Measurements from ENCODE around the gene SLC38A1.

The SLC38A1 gene

GRCh38 chr12:46227616-46228015 lies 41.2 kb downstream of the SLC38A1 start:
- no peak for FAIRE-seq

DNA sequence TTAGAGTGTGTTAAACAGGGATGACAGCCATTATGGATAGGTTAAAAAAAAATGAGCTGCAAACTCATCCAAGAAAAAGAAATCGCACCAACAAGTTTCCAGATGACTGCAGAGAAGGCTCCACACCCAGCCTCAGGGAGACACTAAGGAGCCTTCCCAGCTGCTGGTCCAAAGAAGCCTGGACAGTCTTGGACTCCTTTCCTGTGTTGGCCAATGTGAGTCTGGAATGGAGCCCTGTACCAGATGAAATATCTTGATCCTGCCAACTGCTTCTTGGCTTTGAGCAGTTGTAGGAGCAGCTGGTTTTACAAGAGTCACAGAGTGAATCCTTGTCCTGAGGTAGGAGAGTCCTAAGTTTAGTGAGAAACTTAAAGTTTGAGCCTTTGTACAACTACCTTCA lies 44.5 kb downstream of the SLC38A1 start:
- FAIRE-seq = no peak

DNA sequence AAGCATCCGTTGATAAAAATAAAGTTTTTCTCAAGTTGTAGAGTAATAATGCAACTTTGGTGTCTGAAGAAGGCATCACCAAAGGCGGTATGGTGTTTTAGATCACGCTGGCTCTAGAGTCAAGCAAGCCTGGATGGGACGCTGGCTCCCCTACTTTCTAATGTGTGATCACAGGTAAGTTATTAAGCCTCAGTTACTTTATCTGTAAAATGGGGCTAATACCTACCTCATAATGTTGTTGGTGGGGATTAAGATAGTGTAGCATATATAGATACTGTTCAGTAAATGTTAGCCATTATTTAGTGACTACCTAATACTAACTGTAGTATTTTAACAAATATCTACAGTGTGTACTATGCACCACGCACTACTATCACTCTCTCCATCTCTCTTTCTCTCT lies 45.8 kb downstream of the SLC38A1 start:
- no peak for FAIRE-seq

DNA sequence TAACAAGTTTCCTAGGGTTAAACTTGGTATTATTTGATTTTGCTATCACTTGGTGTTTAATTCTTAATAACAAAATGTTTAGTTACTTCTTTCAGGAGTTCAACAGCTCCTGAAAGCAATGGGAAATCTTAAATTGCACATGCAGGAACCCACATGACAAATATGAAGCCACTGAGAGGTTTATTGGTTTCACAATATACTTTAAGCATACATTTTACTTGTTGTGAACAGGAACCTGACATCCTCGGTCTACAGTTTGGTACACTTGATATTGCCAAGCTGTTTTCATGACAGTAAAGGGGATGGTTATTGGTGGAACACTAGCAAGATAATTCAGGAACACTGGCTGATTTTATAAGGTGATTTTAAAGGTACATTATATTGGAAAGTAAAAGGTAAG lies 46.2 kb downstream of the SLC38A1 start:
- FAIRE-seq = no peak

DNA sequence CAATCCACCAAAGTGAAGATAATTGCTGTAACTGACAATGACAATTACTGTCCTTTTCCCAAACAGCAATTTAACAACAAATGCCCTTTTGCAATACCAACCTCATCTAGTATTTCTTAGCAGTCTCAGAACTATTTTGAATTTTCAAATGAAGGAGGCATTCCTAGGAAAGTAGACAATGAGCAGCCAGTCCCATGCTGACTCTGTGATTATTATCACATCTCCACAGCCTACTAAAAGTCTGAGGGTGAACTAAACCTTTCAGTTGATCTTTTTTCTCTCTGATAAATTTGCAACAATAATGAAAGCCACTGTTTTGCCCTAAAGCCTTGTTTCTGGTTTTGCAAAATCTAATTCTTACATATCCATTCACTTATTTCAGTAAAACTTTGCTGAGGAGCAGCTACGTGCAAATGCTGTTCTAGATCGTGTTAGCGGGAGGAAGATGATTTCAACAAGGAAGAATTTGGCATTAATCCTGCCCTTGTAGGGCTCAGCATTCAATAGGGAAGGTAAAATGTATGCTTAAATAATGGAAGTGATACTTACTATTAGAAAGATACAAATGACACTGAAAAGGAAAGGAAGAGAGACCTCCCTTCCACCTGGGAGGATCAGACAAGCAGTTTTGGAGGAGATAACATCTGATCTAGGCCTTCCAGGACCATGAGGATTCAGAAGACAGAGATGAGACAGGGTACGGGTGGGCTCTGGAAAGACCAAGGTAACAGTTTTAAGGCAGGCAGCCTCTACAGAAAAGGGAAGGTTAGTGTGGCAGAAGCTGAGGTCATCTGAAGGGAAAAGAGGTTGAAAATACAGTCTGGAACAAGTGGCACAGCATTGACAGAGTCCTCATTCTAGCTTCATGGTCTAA lies 47.4 kb downstream of the SLC38A1 start:
- FAIRE-seq = no peak

- FAIRE-seq = no peak
These were observed 48.8 kb downstream of the SLC38A1 start for GRCh38 chr12:46219877-46220655.

GRCh38 chr12:46219132-46219876 lies 49.5 kb downstream of the SLC38A1 start:
- FAIRE-seq = no peak

DNA sequence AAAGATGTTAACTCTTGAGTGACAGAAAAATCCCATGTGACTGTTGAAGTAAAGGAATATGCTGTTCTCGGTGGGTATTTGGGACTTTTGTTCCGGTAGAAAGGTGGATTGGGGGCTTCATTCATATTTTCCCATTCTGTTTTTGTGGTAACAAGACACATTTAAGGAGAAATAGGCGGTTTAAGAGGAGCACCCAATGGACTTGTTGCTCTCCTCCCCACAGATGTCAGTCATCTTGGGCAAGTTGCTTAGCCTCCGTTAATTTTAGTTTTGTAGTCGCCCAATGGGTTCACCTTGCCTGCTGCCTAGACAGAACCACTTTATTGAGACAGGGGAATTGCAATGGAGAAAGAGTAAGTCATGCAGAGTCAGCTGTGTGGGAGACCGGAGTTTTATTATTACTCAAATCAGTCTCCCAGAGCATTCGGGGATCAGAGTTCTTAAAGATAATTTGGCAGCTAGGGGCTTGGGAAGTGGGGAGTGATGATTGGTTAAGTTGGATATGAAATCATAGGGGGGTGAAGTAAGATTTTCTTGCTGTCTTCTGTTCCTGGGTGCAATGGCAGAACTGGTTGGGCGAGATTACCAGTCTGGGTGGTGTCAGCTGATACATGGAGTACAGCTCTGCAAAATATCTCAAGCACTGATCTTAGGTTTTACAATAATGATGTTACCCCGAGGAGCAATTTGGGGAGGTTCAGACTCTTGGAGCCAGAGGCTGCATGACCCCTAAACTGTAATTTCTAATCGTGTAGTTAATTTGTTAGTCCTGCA lies 50.3 kb downstream of the SLC38A1 start:
- FAIRE-seq = no peak

DNA sequence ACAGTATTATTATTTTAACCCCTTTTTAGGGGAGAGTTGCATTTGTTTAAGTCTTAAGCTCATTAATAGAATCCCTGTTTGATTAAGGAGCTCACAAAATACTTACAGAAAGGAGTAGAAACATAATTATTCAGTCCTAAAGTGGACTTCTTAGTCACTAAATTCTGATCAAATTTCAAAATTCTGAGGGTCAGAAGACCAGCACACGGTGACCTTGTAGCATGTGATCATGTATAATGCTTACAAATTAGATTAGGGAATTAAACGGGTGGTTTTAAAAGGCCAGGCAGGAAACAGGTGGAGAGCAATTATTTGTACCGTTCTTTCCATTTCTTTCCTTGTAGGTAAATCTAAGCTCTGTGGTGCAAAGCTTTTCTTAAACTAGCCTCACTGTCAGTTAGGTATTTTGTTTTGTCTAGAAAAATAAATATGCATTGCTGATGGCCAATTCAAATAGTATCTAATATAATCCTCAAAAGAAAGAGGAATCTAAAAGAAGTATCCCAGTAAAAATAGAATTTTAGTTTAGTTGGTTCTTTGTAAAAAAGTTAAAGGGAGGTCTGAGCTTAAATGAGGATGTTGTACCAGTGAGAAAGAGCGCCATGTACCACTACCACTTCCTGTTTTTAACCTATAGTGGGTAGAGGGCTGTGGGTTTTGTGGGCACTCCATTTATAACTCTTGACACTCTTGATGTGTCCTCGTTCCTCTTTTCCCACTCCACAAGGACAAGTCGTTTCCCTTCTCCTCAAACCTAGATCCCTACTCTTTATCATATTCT lies 51.1 kb downstream of the SLC38A1 start:
- no peak for FAIRE-seq

GRCh38 chr12:46214668-46215436 lies 54.0 kb downstream of the SLC38A1 start:
- no peak for FAIRE-seq

GRCh38 chr12:46212108-46212982 lies 56.5 kb downstream of the SLC38A1 start:
- FAIRE-seq = no peak

DNA sequence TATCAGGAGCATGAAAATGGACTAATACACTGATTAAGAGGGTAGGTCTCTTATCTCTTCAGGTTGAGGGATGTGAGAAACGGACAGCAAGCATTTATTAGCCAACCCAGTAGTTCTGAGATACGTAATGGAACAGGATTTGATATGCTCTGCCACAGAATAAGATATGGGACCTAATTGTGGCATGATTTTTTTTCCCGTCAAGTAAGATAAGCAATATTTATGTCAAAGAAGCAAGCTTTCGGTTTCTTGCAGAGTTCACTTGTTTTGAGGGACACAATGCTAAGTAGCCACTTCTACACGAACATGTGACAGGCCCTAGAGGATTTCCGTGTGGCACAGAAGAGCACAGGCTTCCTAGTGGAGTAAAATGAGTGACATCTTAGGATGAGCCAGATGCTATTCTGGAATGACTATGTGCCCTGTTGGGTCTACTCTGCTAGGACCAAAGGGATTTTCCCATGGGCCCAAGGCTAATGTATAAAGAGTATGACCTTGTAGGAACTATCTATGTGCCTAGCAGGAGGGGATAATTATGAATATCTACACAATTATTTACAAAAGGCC lies 57.9 kb downstream of the SLC38A1 start:
- FAIRE-seq = no peak

- no peak for FAIRE-seq
These were observed 58.6 kb downstream of the SLC38A1 start for GRCh38 chr12:46209914-46210872.

DNA sequence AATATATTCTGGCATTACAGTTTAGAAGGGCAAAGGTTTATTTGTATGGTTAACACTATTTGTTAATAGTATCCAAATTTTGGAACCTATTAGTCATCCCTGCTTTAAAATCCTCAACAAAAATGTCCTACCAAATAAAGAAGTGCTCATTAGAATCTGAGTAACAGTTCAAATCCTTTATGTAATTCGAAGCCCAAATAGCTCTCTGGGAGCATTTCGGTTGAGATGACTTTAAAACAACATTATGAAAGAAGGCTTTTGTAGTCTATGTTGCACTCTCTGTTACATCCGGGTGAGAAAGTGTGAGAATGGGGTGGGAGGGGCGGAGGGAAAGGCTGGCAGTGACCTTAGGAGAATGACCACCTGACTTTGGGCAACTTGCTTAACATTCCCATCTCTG lies 59.7 kb downstream of the SLC38A1 start:
- no peak for FAIRE-seq

DNA sequence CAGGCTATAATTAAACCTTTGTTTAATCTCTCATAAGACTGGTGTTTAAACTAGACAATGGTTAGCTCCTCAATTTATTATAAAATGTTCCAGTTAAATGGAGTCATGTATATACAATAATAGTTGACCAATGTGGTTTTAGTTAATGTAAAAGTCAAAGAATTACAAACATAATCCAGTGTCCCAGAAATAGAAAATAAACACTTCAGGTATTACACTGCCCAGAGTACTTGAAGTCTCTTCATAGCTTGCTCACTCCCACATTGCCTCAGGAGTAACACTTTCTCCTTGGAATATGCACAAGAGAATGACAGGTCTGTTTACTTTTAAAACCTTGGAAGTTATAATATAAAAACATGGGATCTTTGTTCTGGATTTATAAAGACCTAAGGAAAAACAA lies 60.5 kb downstream of the SLC38A1 start:
- FAIRE-seq = no peak

DNA sequence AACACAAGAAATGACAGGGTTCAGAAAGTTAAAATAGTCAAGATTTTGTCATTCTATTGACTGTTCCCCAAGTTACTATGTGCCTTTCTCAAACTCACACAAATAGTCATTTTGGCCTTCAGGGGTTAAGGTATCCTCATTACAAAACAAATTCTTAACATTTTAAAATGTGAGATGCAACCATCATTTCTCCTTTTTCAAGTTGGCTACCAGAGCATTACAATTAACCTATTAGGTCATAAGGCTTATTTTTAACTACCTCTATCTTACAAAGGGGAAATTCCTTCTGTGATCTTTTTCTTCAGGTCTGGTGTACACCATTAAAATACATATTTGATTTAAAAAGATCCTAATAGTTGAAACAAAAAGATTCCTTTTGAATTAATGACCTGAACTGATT lies 61.2 kb downstream of the SLC38A1 start:
- no peak for FAIRE-seq

GRCh38 chr12:46206471-46206870 lies 62.4 kb downstream of the SLC38A1 start:
- no peak for FAIRE-seq

- no peak for FAIRE-seq
These were observed 63.5 kb downstream of the SLC38A1 start for GRCh38 chr12:46205294-46205693.

Data from islet of Langerhans (tissue), 1 donor.